Aorta (tissue), 5 donors: Measurements from ENCODE around the gene OSBPL2. TPM values are rescaled to one million over a fixed set of nuclear protein-coding genes. Genes with fewer than 3 reads are reported as not detected.

Experiments
- ATAC-seq: fragments of 200-7000 bp; cut with Tn5 transposase; one replicate; pipeline ENCODE4 v1.9.1; 2022; ENCODE audit warnings: moderate library complexity; ENCODE audit not compliant: low FRiP score
- DNase-seq, 2 donors: peaks; one replicate each; pipeline ENCODE4 v3.0.0-alpha.2; 2020
- H3K27ac ChIP-seq, 2 donors: one replicate each; pipeline ENCODE4 v1.5.1; 2013; ENCODE audit warnings: low read length in 2 of 2, mild to moderate bottlenecking in 2 of 2, moderate library complexity in 2 of 2, control low read depth in 1 of 2, inconsistent platforms in 1 of 2, low read depth in 1 of 2
- H3K27me3 ChIP-seq, 2 donors: one replicate each; pipeline ENCODE4 v1.6.1; 2013; ENCODE audit warnings: control low read depth in 1 of 2, low read length in 1 of 2, mild to moderate bottlenecking in 1 of 2, moderate library complexity in 1 of 2; ENCODE audit not compliant: insufficient read depth in 2 of 2, control insufficient read depth in 1 of 2
- H3K36me3 ChIP-seq, 2 donors: one replicate each; pipeline ENCODE4 v1.6.1; 2013; ENCODE audit warnings: control low read depth in 1 of 2, low read length in 1 of 2, mild to moderate bottlenecking in 1 of 2; ENCODE audit not compliant: insufficient read depth in 2 of 2, control insufficient read depth in 1 of 2
- H3K4me1 ChIP-seq, 2 donors: one replicate each; pipeline ENCODE4 v1.6.1; 2013; ENCODE audit warnings: low read length in 2 of 2, control low read depth in 1 of 2, mild to moderate bottlenecking in 1 of 2, moderate library complexity in 1 of 2; ENCODE audit not compliant: insufficient read depth in 2 of 2, control insufficient read depth in 1 of 2
- H3K4me3 ChIP-seq, 2 donors: one replicate each; pipeline ENCODE4 v1.5.1; 2013; ENCODE audit warnings: low read length in 2 of 2, control low read depth in 1 of 2, mild to moderate bottlenecking in 1 of 2
- H3K9me3 ChIP-seq: one replicate; pipeline ENCODE4 v1.6.1; 2013; ENCODE audit warnings: mild to moderate bottlenecking, low read length; ENCODE audit not compliant: control insufficient read depth
- WGBS, 2 donors: extraction: QIAGEN DNeasy Blood & Tissue Kit; methylation state at CpG; one replicate each; pipeline ENCODE4 v1.1.7; 2013; 5-methylcytosine and 5-hydroxymethylcytosine counted together
- intact Hi-C, 2 donors: fragments of 100-400 bp; cut with DNase I; formaldehyde crosslinking; loops; one replicate each; pipeline versions ENCODE4 v1.14.2 to v1.15.0; 2022
- polyA plus RNA-seq, 2 donors: library from polyadenylated mRNA; stranded (reverse); fragments of 200-250 nt; gene quantifications; one replicate each; pipeline ENCODE4 v1.2.3, GENCODE V29; 2013
- total RNA-seq, 2 donors: library from RNA; stranded (reverse); fragmentation: NEBNext Ultra II Directional; extraction: Animal tissue kit (Norgen Biotek cat#: 25700); gene quantifications; one replicate each; pipeline ENCODE4 v1.2.1, GENCODE V29; 2021
- donor health status: healthy with polysubstance abuse.
- donor health status: Bipolar disorder and iron deficiency.
- donor health status: DM: no; HTN: no; CAD: no.
- donor health status: DM: no; HTN: no; CAD: no.
- donor health status: DM: yes; HTN: yes; CAD: no.

OSBPL2 gene
- total and polyA plus RNA-seq, 4 donors = 16.2 to 71.3 (median 42.9) TPM

DNA sequence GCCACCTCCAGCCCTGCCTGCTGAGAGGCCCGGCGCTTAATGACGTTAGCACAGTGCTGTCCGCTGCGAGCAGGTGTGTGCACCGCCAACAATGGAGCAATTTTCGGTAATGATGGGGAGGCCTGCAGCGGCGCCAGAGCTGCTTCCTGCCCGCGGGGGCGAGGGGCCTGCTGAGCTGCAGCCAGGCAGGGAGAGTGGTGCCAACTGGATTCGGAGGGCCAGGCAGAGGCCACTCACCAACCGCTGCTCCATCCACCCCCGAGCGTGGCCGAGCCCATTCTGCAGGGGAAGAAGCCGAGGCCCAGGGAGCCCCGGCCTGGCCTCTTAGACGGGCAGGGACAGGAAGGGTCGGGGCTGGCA, 27.8 kb upstream of the OSBPL2 start:
- intact Hi-C loops = no loop called here
- Histone ChIP-seq H3K27me3 (no peaks in the 10 kb centered on the region), H3K27ac (no peak overlapping the region), H3K4me3 (no peak overlapping the region), H3K4me1 (no peaks in the 10 kb centered on the region), H3K36me3 (no peaks in the 10 kb centered on the region), H3K9me3 (no peaks in the 10 kb centered on the region)
- DNase-seq (no peak), ATAC-seq (no peak)
- 50 to 52% methylated on average over 18 to 21 of the region's 21 CpGs for WGBS, 2 donors

- H3K9me3 ChIP-seq = no peaks in the 10 kb centered on the region
- WGBS, 2 donors = 71 to 81% methylated on average over 8 of the region's 8 CpGs
- H3K27me3 ChIP-seq = no peaks in the 10 kb centered on the region
- intact Hi-C loops = no loop called here
- no peak for ATAC-seq
- H3K4me1 ChIP-seq = no peaks in the 10 kb centered on the region
- DNase-seq = no peak
- no peak overlapping the region for H3K27ac ChIP-seq
- no peak overlapping the region for H3K4me3 ChIP-seq
- no peaks in the 10 kb centered on the region for H3K36me3 ChIP-seq
Measured at GRCh38 chr20:62211216-62211615, 27.1 kb upstream of the OSBPL2 start.

DNA sequence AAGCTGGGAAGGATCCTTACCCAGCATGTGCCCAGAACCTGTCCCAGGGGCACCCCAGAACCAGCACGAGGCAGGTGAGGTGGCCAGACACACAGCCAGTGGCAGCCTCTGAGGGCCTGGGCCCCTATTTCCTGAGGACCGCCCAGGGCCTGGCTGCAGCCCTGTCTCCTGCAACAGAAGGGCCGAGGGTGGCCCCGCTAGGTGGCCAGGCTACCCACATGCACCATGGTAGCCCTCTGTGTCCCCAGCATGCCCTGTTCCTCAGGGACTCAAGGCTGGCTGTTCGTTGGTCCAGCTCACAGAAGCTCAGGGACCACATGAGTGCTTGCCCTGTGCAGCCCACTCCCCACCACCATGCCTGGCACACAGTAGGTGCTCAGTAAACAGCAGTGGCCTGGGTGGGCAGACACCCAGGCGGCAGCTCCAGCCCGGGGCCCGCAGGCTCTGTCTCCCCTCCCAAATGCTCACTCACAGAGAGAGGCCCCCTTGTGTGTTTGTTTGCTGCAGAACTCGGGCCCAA, 26.5 kb upstream of the OSBPL2 start:
- H3K4me1 ChIP-seq = no peaks in the 10 kb centered on the region
- intact Hi-C loops = no loop called here
- H3K9me3 ChIP-seq = no peaks in the 10 kb centered on the region
- no peak for DNase-seq
- H3K36me3 ChIP-seq = no peaks in the 10 kb centered on the region
- no peak overlapping the region for H3K4me3 ChIP-seq
- H3K27ac ChIP-seq = no peak overlapping the region
- no peak for ATAC-seq
- WGBS, 2 donors = 55 to 61% methylated on average over 9 of the region's 9 CpGs
- no peaks in the 10 kb centered on the region for H3K27me3 ChIP-seq

GRCh38 chr20:62212299-62212698, 26.0 kb upstream of the OSBPL2 start:
- no peaks in the 10 kb centered on the region for H3K27me3 ChIP-seq
- no peaks in the 10 kb centered on the region for H3K36me3 ChIP-seq
- H3K4me1 ChIP-seq = no peaks in the 10 kb centered on the region
- intact Hi-C loops = no loop called here
- no peak for DNase-seq
- ATAC-seq = no peak
- no peak overlapping the region for H3K4me3 ChIP-seq
- H3K9me3 ChIP-seq = no peaks in the 10 kb centered on the region
- H3K27ac ChIP-seq = no peak overlapping the region
- WGBS, 2 donors = 17 to 18% methylated on average over 10 of the region's 10 CpGs

DNA sequence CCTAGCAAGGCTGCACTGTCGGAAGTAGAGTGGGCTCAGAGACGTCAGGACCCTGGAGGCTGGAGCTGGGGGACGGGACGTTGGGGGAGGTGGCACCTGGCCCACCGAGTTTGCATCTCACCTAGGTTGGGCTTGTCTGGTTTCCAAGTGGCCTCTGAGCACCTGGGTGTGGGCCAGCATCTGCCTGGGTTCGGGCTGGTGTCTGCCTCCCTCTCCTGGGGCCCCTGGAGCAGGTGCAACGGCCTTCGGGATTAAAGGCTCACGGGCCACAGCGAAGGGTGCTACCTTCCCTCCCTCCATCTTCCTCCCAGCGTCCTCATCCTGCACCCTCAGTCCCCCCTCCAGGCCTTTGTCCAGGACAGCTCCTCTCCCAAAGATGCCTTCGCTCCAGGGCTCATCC, 24.3 kb upstream of the OSBPL2 start:
- Histone ChIP-seq H3K4me3 (no peak overlapping the region), H3K36me3 (no peaks in the 10 kb centered on the region), H3K27me3 (no peaks in the 10 kb centered on the region), H3K4me1 (no peaks in the 10 kb centered on the region), H3K27ac (no peak overlapping the region), H3K9me3 (no peaks in the 10 kb centered on the region)
- intact Hi-C loops = no loop called here
- 56 to 57% methylated on average over 11 to 12 of the region's 12 CpGs for WGBS, 2 donors
- ATAC-seq = no peak
- no peak for DNase-seq

- Histone ChIP-seq H3K4me1 (no peaks in the 10 kb centered on the region), H3K27me3 (no peaks in the 10 kb centered on the region), H3K9me3 (no peaks in the 10 kb centered on the region), H3K4me3 (no peak overlapping the region), H3K27ac (no peak overlapping the region), H3K36me3 (no peaks in the 10 kb centered on the region)
- DNase-seq (no peak), ATAC-seq (no peak)
- 79% methylated on average over 28 to 29 of the region's 29 CpGs for WGBS, 2 donors
- intact Hi-C loops = no loop called here
Measured at GRCh38 chr20:62215020-62215990, 23.0 kb upstream of the OSBPL2 start.

GRCh38 chr20:62215991-62216635, 22.2 kb upstream of the OSBPL2 start:
- WGBS, 2 donors = 78 to 80% methylated on average over 40 of the region's 40 CpGs
- H3K9me3 ChIP-seq = no peaks in the 10 kb centered on the region
- DNase-seq = no peak
- H3K4me3 ChIP-seq = no peak overlapping the region
- intact Hi-C loops = no loop called here
- no peaks in the 10 kb centered on the region for H3K36me3 ChIP-seq
- ATAC-seq = no peak
- H3K4me1 ChIP-seq = no peaks in the 10 kb centered on the region
- H3K27me3 ChIP-seq = no peaks in the 10 kb centered on the region
- no peak overlapping the region for H3K27ac ChIP-seq

GRCh38 chr20:62216636-62217566, 21.4 kb upstream of the OSBPL2 start:
- Histone ChIP-seq H3K9me3 (no peaks in the 10 kb centered on the region), H3K27ac (no peak overlapping the region), H3K4me1 (no peaks in the 10 kb centered on the region), H3K4me3 (no peak overlapping the region), H3K36me3 (no peaks in the 10 kb centered on the region), H3K27me3 (no peaks in the 10 kb centered on the region)
- ATAC-seq (no peak), DNase-seq (no peak)
- 73 to 77% methylated on average over 25 to 26 of the region's 26 CpGs for WGBS, 2 donors
- intact Hi-C loops = no loop called here
